ENCODE measurements around the gene FANCI. TPM values are rescaled to one million over a fixed set of nuclear protein-coding genes. Genes with fewer than 3 reads are reported as not detected.
"Not testable (repeated sequence)": the region's sequence is repeated elsewhere in the genome, so short reads cannot be mapped to it uniquely, and the experiment has no call there.

The FANCI gene
- polyA plus RNA-seq, 1 experiment = 11.5 TPM

DNA sequence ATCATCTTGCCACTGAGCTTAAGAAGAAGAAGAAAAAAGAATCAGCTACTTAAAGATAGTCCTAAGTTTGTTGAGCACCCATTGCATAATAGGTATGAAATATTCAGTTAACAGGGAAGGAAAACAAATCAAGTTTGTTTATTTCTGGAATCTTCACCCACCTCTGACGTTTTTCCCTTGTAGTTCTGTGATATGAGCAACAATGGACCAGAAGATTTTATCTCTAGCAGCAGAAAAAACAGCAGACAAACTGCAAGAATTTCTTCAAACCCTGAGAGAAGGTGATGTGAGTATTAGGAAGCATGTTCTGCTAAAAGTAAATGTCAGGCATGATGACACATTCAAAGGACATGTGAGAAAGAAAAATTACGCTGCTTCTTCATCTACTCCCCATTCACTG, 3.7 kb downstream of the FANCI start:
- no peaks in the 10 kb centered on the region for H3K27me3 ChIP-seq (ENCODE audit: control insufficient read depth, insufficient read depth, low read length)
- no peak overlapping the region for H3K4me3 ChIP-seq (ENCODE audit: low read depth, low read length)
- TF ChIP-seq, protein P1, sequence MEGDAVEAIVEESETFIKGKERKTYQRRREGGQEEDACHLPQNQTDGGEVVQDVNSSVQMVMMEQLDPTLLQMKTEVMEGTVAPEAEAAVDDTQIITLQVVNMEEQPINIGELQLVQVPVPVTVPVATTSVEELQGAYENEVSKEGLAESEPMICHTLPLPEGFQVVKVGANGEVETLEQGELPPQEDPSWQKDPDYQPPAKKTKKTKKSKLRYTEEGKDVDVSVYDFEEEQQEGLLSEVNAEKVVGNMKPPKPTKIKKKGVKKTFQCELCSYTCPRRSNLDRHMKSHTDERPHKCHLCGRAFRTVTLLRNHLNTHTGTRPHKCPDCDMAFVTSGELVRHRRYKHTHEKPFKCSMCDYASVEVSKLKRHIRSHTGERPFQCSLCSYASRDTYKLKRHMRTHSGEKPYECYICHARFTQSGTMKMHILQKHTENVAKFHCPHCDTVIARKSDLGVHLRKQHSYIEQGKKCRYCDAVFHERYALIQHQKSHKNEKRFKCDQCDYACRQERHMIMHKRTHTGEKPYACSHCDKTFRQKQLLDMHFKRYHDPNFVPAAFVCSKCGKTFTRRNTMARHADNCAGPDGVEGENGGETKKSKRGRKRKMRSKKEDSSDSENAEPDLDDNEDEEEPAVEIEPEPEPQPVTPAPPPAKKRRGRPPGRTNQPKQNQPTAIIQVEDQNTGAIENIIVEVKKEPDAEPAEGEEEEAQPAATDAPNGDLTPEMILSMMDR (IDR thresholded peaks at IDR 0.05; ENCODE audit: insufficient read depth, low read depth, low read length) = no peak
- no peak for DNase-seq (ENCODE audit: low read depth)
- ChIA-PET CTCF (interaction anchor here (1.1 kb wide), 1 partner anchor 41 kb away, joined by 4 read pairs; no protein-coding TSS in a partner anchor), POLR2A (no interaction called here)
- 0 out of 2 replicates have a peak, but pooled peaks cover 2% of the 10 kb centered on the region for H3K36me3 ChIP-seq (ENCODE audit: control insufficient read depth, insufficient read depth, low read length)

DNA sequence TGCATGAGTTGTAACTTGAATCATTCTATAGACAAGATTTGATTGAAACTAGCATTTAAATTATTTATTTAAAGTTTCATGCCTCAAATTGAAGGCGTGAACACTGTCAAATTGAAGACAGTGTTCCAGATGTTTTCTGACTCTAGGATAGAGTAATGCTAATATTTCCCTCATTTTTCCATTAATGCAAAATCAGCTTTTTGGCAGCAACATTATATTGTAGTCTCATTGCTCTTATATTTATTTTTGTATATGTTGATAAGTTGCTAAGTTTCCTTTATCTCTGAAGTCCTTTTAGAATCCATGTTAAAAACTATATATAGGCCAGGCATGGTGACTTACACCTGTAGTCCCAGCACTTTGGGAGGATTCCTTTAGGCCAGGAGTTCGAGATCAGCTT, 4.8 kb downstream of the FANCI start:
- Histone ChIP-seq H3K27me3 (ENCODE audit: control insufficient read depth, insufficient read depth, low read length) (no peaks in the 10 kb centered on the region), H3K36me3 (ENCODE audit: control insufficient read depth, insufficient read depth, low read length) (0 out of 2 replicates have a peak, but pooled peaks cover 2% of the 10 kb centered on the region), H3K4me3 (ENCODE audit: low read depth, low read length) (no peak overlapping the region)
- TF ChIP-seq, protein P1 (IDR thresholded peaks at IDR 0.05; ENCODE audit: insufficient read depth, low read depth, low read length) = no peak
- POLR2A ChIA-PET = no interaction called here
- no peak for DNase-seq (ENCODE audit: low read depth)
- CTCF ChIA-PET = no interaction called here

DNA sequence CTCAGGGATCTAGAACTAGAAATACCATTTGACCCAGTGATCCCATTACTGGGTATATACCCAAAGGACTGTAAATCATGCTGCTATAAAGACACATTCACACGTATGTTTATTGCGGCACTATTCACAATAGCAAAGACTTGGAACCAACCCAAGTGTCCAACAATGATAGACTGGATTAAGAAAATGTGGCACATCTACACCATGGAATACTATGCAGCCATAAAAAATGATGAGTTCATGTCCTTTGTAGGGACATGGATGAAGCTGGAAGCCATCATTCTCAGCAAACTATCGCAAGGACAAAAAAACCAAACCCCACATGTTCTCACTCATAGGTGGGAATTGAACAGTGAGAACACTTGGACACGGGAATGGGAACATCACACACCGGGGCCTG, 6.4 kb downstream of the FANCI start:
- H3K27me3 ChIP-seq (ENCODE audit: control insufficient read depth, insufficient read depth, low read length); H3K36me3 ChIP-seq (ENCODE audit: control insufficient read depth, insufficient read depth, low read length); POLR2A ChIA-PET; H3K4me3 ChIP-seq (ENCODE audit: low read depth, low read length); DNase-seq (ENCODE audit: low read depth); CTCF ChIA-PET: not testable (repeated sequence)

DNA sequence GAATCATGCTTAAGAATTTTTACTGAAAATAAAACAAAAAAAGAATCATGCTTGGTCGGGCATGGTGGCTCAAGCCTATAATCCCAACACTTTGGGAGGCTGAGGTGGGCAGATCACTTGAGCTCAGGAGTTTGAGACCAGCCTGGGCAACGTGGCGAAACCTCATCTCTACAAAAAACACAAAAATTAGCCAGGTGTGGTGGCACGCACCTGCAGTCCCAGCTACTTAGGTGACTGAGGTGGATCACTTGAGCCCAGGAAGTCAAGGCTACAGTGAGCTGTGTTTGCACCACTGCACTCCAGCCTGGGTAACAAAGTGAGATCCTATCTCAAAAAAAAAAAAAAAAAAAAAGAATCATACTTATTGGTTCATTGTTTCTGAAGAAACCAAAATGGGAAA, 33.5 kb downstream of the FANCI start:
- CTCF ChIA-PET = interaction anchor here (1.1 to 1.7 kb wide), 3 partner anchors 9 to 70 kb away, joined by 3 to 8 read pairs (median 3); no protein-coding TSS in a partner anchor
- H3K27me3 ChIP-seq (ENCODE audit: control insufficient read depth, insufficient read depth, low read length); H3K36me3 ChIP-seq (ENCODE audit: control insufficient read depth, insufficient read depth, low read length); DNase-seq (ENCODE audit: low read depth); H3K4me3 ChIP-seq (ENCODE audit: low read depth, low read length); POLR2A ChIA-PET: not testable (repeated sequence)

DNA sequence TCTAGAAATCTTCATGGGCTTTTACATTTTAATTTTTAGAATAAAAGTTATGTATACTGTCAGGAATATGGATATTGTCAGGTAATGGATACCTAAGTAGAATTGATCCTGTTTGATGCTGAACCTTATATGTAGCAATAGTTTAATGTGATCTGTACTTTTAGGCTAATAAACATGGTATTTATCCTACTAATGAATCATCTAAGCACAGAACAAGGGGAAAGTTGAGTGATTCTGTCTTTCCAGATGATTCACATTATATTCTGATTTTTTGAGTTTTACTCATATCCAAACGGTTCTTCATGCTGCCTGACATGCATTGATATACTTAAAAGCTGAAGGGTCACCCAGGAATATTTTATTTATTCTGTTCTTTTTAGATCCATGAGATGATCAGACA, 34.5 kb downstream of the FANCI start:
- H3K4me3 ChIP-seq (ENCODE audit: low read depth, low read length) = no peak overlapping the region
- no peaks in the 10 kb centered on the region for H3K27me3 ChIP-seq (ENCODE audit: control insufficient read depth, insufficient read depth, low read length)
- ChIA-PET POLR2A (no interaction called here), CTCF (no interaction called here)
- DNase-seq (ENCODE audit: low read depth) = no peak
- TF ChIP-seq, protein P1 (IDR thresholded peaks at IDR 0.05; ENCODE audit: insufficient read depth, low read depth, low read length) = no peak
- no peaks in the 10 kb centered on the region for H3K36me3 ChIP-seq (ENCODE audit: control insufficient read depth, insufficient read depth, low read length)

DNA sequence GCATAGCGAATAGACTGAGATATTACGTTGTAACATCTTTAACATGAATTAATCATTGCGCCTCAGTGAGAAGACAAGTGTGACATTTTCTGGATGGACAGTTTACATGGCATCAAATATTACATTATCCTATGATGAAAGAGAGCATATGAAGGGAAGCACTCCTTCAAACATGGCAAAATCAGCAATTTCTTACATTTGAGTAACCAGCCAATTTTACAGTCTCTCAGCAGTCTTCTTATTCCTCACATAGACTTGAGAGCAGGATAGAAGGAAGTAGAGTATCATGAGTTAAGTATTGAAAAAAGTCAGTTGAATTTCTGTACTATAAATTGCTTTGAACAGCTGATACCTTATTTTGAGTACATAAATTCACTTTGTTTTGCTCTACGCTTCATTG, 38.9 kb downstream of the FANCI start:
- H3K36me3 ChIP-seq (ENCODE audit: control insufficient read depth, insufficient read depth, low read length) = no peaks in the 10 kb centered on the region
- no peaks in the 10 kb centered on the region for H3K27me3 ChIP-seq (ENCODE audit: control insufficient read depth, insufficient read depth, low read length)
- CTCF ChIA-PET = interaction anchor here (2.1 kb wide), 1 partner anchor 76 kb away, joined by 5 read pairs; no protein-coding TSS in a partner anchor
- POLR2A ChIA-PET = no interaction called here
- TF ChIP-seq, protein P1 (IDR thresholded peaks at IDR 0.05; ENCODE audit: insufficient read depth, low read depth, low read length) = no peak
- H3K4me3 ChIP-seq (ENCODE audit: low read depth, low read length) = no peak overlapping the region
- no peak for DNase-seq (ENCODE audit: low read depth)

Measured in BJ (cell line).